ENCODE results near the gene PAOX.
"Not testable (repeated sequence)": the region's sequence is repeated elsewhere in the genome, so short reads cannot be mapped to it uniquely, and the experiment has no call there.

PAOX gene

GRCh38 chr10:133378251-133379096, 588 bp upstream of the PAOX start:
- H3K9me3 Mint-ChIP-seq = no peaks in the 10 kb centered on the region
- peak overlapping the region; percentile 79 for H3K4me3 Mint-ChIP-seq
- peak overlapping the region; percentile 93 for H3K27ac Mint-ChIP-seq
- intact Hi-C loops (cut with micrococcal nuclease) = loop anchor here (2.0 kb wide), 1 partner anchor 20 kb away; the partner anchor contains the start of gene FUOM
- peaks cover 34% of the 10 kb centered on the region for H3K36me3 Mint-ChIP-seq (ENCODE audit: low read depth)
- H3K4me1 Mint-ChIP-seq (ENCODE audit: low read depth) = peaks cover 64% of the 10 kb centered on the region
- peaks cover 4% of the 10 kb centered on the region for H3K27me3 Mint-ChIP-seq

DNA sequence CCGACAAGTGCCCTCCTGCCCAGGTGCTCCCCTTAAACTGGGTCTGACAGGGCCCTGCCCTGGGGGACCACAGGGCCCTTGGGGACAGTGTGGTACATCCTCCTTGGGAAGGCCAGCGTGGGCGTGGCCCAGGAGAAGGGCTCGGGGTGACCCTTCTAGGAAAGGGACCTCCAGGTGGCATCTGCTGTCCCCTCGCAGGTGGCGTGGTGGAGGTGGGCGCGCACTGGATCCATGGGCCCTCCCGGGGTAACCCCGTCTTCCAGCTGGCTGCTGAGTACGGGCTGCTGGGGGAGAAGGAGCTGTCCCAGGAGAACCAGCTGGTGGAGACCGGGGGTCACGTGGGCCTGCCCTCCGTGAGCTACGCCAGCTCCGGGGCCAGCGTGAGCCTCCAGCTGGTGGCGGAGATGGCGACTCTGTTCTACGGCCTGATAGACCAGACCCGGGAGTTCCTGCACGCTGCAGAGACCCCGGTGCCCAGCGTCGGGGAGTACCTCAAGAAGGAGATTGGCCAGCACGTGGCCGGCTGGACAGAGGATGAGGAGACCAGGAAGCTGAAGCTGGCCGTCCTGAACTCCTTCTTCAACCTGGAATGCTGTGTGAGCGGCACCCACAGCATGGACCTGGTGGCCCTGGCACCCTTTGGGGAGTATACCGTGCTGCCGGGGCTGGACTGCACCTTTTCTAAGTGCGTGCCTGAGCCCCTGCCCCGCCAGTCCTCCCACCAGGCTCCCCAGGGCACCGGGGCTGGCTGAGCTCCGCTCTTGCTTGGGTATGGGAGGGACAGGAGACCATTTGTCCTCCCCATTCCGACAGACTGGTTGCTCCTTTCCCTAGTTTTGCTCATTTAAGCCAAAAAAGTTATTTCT, 972 bp downstream of the PAOX start:
- Mint-ChIP-seq H3K4me1 (ENCODE audit: low read depth) (peaks cover 50% of the 10 kb centered on the region), H3K27me3 (peaks cover 4% of the 10 kb centered on the region), H3K36me3 (ENCODE audit: low read depth) (peaks cover 50% of the 10 kb centered on the region), H3K9me3 (no peaks in the 10 kb centered on the region), H3K27ac (peak overlapping the region; percentile 93), H3K4me3 (peak overlapping the region; percentile 80)
- intact Hi-C loops (cut with micrococcal nuclease) = loop anchor here (2.0 kb wide), 1 partner anchor 21 kb away; the partner anchor contains the start of gene FUOM

DNA sequence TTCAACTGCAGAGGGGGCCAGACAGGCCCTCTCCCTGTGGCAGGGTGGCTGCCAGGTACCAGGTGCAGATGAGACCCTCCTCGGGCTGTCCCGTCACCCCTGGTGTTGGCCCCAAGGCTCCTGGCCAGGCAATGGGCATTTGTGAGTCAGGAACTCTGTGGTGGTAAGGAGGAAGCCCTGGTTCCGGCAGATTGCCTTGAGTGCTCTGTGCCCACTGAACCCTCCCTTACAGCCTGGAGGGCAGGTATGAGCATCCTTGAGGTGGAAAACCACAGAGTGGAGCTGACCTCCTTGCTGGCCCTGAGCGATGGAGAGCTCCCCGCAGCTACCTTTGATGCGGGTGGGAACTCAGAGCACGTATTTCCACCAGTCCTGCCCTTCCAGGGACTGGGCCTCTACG, 2.0 kb downstream of the PAOX start:
- Mint-ChIP-seq H3K27ac (peak overlapping the region; percentile 51), H3K27me3 (peaks cover 4% of the 10 kb centered on the region), H3K4me3 (peak overlapping the region; percentile 80), H3K4me1 (ENCODE audit: low read depth) (peaks cover 49% of the 10 kb centered on the region), H3K36me3 (ENCODE audit: low read depth) (peaks cover 56% of the 10 kb centered on the region), H3K9me3 (no peaks in the 10 kb centered on the region)
- intact Hi-C loops (cut with micrococcal nuclease) = no loop called here

- H3K36me3 Mint-ChIP-seq (ENCODE audit: low read depth) = peaks cover 81% of the 10 kb centered on the region
- intact Hi-C loops (cut with micrococcal nuclease) = no loop called here
- H3K27me3 Mint-ChIP-seq = peaks cover 4% of the 10 kb centered on the region
- H3K4me1 Mint-ChIP-seq (ENCODE audit: low read depth) = peaks cover 40% of the 10 kb centered on the region
- H3K4me3 Mint-ChIP-seq = no peak overlapping the region
- H3K27ac Mint-ChIP-seq = no peak overlapping the region
- no peaks in the 10 kb centered on the region for H3K9me3 Mint-ChIP-seq
These were observed 4.5 kb downstream of the PAOX start for GRCh38 chr10:133383551-133383950.

- Mint-ChIP-seq H3K27ac (no peak overlapping the region), H3K4me3 (no peak overlapping the region), H3K4me1 (ENCODE audit: low read depth) (peaks cover 45% of the 10 kb centered on the region), H3K9me3 (no peaks in the 10 kb centered on the region), H3K27me3 (peaks cover 4% of the 10 kb centered on the region), H3K36me3 (ENCODE audit: low read depth) (peaks cover 84% of the 10 kb centered on the region)
- intact Hi-C loops (cut with micrococcal nuclease) = no loop called here
These were observed 5.0 kb downstream of the PAOX start for GRCh38 chr10:133384071-133384470.

DNA sequence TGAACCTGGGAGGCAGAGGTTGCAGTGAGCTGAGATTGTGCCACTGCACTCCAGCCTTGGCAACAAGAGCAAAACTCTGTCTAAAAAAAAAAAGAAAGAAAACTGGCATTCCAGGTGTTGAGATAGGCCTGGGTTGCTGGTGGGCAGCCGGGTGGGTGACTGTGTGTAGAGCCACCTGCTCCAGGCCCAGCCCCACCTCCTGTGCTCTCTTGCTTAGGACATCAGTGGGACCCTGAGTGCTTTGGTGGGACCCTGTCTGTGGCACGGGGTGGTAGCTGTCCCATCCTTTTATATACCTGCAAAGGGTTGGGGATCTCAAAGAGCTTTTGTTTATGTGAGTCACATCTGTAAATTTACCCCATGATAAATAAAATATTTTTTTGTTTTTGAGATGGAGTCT, 6.2 kb downstream of the PAOX start:
- H3K27ac Mint-ChIP-seq = no peak overlapping the region
- H3K27me3 Mint-ChIP-seq = no peaks in the 10 kb centered on the region
- H3K4me3 Mint-ChIP-seq = no peak overlapping the region
- intact Hi-C loops (cut with micrococcal nuclease) = no loop called here
- H3K4me1 Mint-ChIP-seq (ENCODE audit: low read depth) = peaks cover 46% of the 10 kb centered on the region
- peaks cover 84% of the 10 kb centered on the region for H3K36me3 Mint-ChIP-seq (ENCODE audit: low read depth)
- no peaks in the 10 kb centered on the region for H3K9me3 Mint-ChIP-seq

GRCh38 chr10:133386951-133387350, 7.9 kb downstream of the PAOX start:
- H3K27me3 Mint-ChIP-seq; intact Hi-C loops (cut with micrococcal nuclease); H3K9me3 Mint-ChIP-seq; H3K4me3 Mint-ChIP-seq; H3K27ac Mint-ChIP-seq: not testable (repeated sequence)
- H3K4me1 Mint-ChIP-seq (ENCODE audit: low read depth) = peaks cover 46% of the 10 kb centered on the region
- H3K36me3 Mint-ChIP-seq (ENCODE audit: low read depth) = peaks cover 89% of the 10 kb centered on the region

DNA sequence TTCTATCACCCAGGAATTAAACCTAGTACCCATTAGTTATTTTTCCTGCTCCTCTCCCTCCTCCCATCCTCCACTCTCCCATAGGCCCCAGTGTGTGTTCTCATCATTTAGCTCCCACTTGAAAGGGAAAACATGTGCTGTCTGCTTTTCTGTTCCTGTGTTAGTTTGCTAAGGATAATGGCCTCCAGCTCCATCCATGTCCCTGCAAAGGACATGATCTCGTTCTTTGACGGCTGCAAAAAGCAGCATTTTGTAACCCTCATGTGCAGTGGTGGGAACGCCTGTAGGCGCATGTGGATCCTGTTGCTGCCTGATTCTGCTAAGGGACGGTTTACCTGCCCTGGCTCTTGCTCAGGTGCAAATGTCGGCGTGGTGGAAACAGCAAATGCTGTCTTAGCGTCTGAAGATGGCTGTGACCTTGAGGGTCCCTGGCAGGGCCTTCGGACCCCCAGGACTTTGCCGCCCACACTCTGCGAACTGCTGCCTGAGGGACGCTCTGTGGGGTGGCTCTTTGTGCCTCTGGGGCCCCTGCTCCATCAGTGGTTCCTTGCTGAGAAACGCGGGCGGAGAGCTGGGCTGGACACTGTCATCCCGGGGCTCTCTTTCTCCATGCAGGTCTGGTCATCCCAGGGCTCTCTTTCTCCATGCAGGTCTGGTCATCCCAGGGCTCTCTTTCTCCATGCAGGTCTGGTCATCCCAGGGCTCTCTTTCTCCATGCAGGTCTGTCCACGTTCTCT, 9.3 kb downstream of the PAOX start:
- Mint-ChIP-seq H3K9me3 (no peaks in the 10 kb centered on the region), H3K27me3 (no peaks in the 10 kb centered on the region)
- intact Hi-C loops (cut with micrococcal nuclease) = no loop called here

GRCh38 chr10:133388973-133389818, 10.1 kb downstream of the PAOX start:
- H3K27me3 Mint-ChIP-seq = no peaks in the 10 kb centered on the region
- H3K4me3 Mint-ChIP-seq = peak overlapping the region; percentile 75
- H3K36me3 Mint-ChIP-seq (ENCODE audit: low read depth) = peaks cover 72% of the 10 kb centered on the region
- H3K9me3 Mint-ChIP-seq = no peaks in the 10 kb centered on the region
- H3K4me1 Mint-ChIP-seq (ENCODE audit: low read depth) = peaks cover 60% of the 10 kb centered on the region
- intact Hi-C loops (cut with micrococcal nuclease) = no loop called here
- H3K27ac Mint-ChIP-seq = peak overlapping the region; percentile 93

More for the DNA sequence above, 9.3 kb downstream of the PAOX start:
- H3K27ac Mint-ChIP-seq = peak overlapping the region; percentile 93
- H3K4me1 Mint-ChIP-seq (ENCODE audit: low read depth) = peaks cover 55% of the 10 kb centered on the region
- H3K36me3 Mint-ChIP-seq (ENCODE audit: low read depth) = peaks cover 80% of the 10 kb centered on the region
- H3K4me3 Mint-ChIP-seq = peak overlapping the region; percentile 75

GRCh38 chr10:133390597-133391248, 11.7 kb downstream of the PAOX start:
- intact Hi-C loops (cut with micrococcal nuclease) = loop anchor here (5.0 kb wide), 1 partner anchor 33 kb away; the partner anchor contains the start of gene FUOM
- Mint-ChIP-seq H3K4me1 (ENCODE audit: low read depth) (peaks cover 73% of the 10 kb centered on the region), H3K36me3 (ENCODE audit: low read depth) (peaks cover 59% of the 10 kb centered on the region), H3K9me3 (no peaks in the 10 kb centered on the region), H3K4me3 (no peak overlapping the region), H3K27me3 (no peaks in the 10 kb centered on the region), H3K27ac (peak overlapping the region; percentile 55)

GRCh38 chr10:133391249-133391635, 12.2 kb downstream of the PAOX start:
- Mint-ChIP-seq H3K4me1 (ENCODE audit: low read depth) (peaks cover 73% of the 10 kb centered on the region), H3K4me3 (no peak overlapping the region), H3K27me3 (no peaks in the 10 kb centered on the region), H3K27ac (peak overlapping the region; percentile 55), H3K36me3 (ENCODE audit: low read depth) (peaks cover 55% of the 10 kb centered on the region), H3K9me3 (no peaks in the 10 kb centered on the region)
- intact Hi-C loops (cut with micrococcal nuclease) = loop anchor here (5.0 kb wide), 1 partner anchor 34 kb away; the partner anchor contains the start of gene FUOM

GRCh38 chr10:133391761-133392518, 12.9 kb downstream of the PAOX start:
- no peak overlapping the region for H3K4me3 Mint-ChIP-seq
- no peaks in the 10 kb centered on the region for H3K27me3 Mint-ChIP-seq
- peaks cover 52% of the 10 kb centered on the region for H3K36me3 Mint-ChIP-seq (ENCODE audit: low read depth)
- peak overlapping the region; percentile 31 for H3K27ac Mint-ChIP-seq
- H3K4me1 Mint-ChIP-seq (ENCODE audit: low read depth) = peaks cover 75% of the 10 kb centered on the region
- intact Hi-C loops (cut with micrococcal nuclease) = loop anchor here (5.0 kb wide), 1 partner anchor 35 kb away; the partner anchor contains the start of gene FUOM
- no peaks in the 10 kb centered on the region for H3K9me3 Mint-ChIP-seq

Measured in dendritic cell treated with granulocyte-macrophage colony-stimulating factor and Interleukin-4, amounts not matched to agents 40 ng/mL and 50 ng/mL, for 4 days (primary cell).